Fibroblast of pulmonary artery (primary cell): ENCODE measurements around the gene BRMS1.

Experiments used
- DNase-seq: peaks from one replicate; pipeline ENCODE4 v3.0.0-alpha.2; 2010; ENCODE audit warnings: low read depth
- H3K4me3 ChIP-seq: replicated peaks from 2 replicates; pipeline ENCODE4 v1.5.1; 2011; ENCODE audit warnings: low read depth, mild to moderate bottlenecking, control low read depth, low read length, moderate library complexity
- TF ChIP-seq, protein P1 (sequence below): IDR thresholded peaks from 2 replicates; pipeline ENCODE4 v1.5.1; 2011; ENCODE audit warnings: mild to moderate bottlenecking, control low read depth, low read length, inconsistent platforms; ENCODE audit errors: missing control alignments

The BRMS1 gene

DNA sequence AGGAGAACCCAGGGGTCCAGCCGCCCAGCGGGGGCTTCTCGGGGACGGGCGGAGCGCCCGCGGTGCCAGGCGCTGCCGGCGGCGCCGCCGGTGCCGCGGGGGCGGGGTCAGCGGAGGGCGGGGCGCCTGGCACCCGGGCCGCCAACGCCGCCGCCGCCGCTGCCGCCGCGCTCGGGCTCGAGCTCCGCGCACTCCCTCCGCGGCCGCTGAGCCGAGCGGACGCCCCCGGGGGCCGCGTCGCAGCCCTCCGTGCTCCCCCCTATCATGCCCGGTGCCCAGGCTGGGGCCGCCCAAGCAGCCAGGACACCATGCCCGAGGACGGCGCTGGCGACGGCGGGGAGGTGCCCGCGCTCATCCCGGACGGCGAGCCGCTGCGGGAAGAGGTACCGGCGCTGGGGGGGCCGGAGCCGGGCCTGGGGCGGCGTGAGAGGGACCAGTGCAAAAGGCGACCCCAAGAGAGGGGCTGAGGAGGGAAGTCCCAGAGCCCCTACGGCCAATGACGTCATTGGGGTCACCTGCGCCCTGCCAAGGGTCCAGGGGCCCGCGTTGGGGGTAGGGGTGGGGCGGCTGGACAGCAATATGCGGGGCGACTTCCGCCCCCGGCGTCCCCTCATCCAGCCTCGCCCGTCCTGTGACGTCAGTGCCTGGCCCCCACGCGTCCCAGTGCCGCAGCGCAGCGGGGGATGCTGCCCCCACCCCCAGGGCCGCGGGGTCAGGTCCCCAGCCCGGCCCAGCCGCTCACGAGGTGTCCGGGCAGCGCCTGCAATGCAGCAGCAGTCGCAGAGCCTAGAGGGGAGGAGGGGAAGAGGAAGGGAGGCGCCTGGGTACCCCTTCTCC is 53.0 kb downstream of the BRMS1 start, which contains the start of gene TMEM151A:
Gene TMEM151A, plus strand, starts transcription at position 189 of the 837 bp plus-strand sequence. Its CDS starts 120 bp downstream, at position 309.
- no peak for DNase-seq
- TF ChIP-seq, protein P1, sequence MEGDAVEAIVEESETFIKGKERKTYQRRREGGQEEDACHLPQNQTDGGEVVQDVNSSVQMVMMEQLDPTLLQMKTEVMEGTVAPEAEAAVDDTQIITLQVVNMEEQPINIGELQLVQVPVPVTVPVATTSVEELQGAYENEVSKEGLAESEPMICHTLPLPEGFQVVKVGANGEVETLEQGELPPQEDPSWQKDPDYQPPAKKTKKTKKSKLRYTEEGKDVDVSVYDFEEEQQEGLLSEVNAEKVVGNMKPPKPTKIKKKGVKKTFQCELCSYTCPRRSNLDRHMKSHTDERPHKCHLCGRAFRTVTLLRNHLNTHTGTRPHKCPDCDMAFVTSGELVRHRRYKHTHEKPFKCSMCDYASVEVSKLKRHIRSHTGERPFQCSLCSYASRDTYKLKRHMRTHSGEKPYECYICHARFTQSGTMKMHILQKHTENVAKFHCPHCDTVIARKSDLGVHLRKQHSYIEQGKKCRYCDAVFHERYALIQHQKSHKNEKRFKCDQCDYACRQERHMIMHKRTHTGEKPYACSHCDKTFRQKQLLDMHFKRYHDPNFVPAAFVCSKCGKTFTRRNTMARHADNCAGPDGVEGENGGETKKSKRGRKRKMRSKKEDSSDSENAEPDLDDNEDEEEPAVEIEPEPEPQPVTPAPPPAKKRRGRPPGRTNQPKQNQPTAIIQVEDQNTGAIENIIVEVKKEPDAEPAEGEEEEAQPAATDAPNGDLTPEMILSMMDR: no peak
- H3K4me3 ChIP-seq: no peak within 1 kb of the TSS

DNA sequence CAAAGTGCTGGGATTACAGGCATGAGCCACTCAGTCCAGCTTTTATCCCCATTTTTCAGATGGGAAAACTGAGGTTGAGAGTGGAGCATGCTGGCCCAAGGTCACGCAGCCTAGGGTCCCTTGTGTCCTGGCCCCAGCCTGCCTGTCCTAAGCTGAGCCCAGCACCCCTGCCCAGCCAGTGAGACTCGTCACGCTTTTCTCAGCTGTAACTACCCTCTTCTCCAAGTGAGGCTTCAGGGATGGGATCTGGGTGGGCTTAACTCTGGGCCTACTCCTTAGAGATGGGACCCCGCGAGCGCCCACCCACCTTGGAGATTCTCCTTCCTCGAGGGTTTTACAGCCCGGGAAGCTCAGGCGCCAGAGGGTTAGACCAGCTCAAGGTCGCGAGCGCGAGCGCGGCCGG is 53.6 kb downstream of the BRMS1 start:
- TF ChIP-seq, protein P1: no peak
- no peak overlapping the region for H3K4me3 ChIP-seq
- no peak for DNase-seq

DNA sequence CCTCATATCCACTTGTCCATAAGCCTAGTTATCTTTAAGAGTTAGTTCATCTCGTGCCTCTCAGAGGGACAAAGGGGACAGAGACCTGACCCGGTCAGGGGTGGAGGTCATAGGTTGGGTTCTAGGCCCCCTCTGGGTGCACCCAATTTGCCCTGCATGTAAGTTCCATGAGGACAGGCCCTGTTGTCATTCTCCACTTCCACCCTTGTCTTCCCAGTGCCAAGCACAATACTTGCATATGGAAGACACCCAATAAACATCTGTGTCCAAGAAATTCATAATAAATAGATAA is 54.6 kb downstream of the BRMS1 start:
- no peak for DNase-seq
- TF ChIP-seq, protein P1: no peak
- H3K4me3 ChIP-seq: no peak overlapping the region

DNA sequence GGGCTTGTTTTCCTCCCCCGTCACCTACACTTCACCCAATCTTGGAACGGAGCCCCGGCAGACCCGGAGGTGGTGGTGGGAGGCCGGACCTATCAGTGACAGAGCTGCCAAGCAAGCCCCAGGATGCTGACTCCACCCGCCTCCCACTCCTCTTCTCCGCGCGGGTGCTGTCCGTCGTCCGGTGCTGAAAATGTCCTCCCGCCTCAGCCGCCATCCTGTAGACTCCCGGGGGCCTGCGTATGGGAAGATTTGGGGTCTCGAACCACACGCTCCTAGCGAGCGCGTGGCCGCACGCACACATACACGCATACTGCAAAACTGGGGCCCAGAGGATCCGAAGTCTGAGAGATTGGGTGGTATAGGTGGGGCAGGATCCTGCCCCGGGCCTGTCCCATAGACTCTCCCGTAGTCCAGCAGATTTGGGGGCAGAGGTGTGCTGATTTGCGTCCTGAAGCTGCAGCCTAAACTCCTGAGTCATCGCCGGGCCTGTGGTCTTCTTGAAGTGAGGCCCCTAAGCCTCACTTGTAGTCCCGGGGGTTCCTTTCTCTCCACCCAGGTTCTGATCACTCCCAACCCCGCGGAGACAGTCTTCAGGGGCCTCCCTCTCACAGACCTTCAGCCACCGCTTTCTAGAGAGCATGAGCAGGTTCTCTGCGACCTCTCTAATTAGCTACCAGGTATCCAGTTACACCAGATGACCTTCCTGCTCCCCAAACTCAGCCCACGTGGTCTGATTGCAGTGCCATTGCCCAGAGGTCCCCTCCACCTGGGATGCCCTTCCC is 55.2 kb downstream of the BRMS1 start:
- DNase-seq: no peak
- peak overlapping the region; percentile 91 for H3K4me3 ChIP-seq
- TF ChIP-seq, protein P1: no peak

DNA sequence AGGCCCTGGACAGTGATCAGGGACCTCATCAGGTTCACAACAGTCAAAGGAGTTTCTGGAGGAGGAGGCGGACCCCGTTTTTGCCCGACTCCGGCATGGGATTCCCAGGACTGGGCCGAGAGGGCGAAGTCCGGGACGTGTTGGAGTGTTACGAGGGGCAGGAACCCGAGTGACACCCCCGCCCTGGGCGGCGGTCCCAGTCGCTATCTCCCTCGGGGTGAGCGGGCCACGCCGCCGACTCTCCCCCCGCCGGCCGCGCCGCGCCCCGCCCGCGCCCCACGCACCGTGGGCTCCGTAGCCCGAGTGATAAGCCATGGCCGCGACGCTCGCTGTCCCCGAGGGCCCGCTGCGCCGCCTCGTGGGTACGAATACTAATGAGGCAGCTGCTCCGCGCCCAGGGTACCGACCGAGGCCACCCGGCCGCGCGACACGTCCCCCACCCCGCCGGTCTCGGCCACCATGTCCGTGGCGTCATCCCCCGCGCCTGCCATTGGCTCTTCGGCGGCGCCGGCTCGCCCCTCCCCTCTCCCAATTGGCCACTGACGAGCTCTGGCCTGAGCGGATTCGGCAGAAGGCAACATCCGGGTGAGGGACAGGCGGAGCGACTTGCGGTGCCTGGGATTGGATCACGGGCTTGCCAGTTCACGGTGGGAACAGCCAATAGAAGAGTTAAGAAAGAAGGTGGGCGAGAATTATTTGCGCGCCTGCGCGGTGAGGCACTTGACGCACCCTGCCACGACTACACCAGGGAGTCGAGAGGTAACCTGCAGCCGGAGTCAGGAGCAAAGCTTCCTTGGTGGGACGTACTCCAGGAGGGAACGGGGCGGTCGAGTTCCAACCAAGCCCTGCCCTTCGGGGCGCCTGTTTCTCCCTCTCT is 56.0 kb downstream of the BRMS1 start, which contains the start of gene YIF1A:
Gene YIF1A, minus strand, starts transcription at position 473 of the 877 bp plus-strand sequence. Its CDS starts 158 bp downstream, at position 315.
- H3K4me3 ChIP-seq: peak within 1 kb of the TSS; percentile 91
- DNase-seq: peak; percentile 100
- TF ChIP-seq, protein P1: no peak

DNA sequence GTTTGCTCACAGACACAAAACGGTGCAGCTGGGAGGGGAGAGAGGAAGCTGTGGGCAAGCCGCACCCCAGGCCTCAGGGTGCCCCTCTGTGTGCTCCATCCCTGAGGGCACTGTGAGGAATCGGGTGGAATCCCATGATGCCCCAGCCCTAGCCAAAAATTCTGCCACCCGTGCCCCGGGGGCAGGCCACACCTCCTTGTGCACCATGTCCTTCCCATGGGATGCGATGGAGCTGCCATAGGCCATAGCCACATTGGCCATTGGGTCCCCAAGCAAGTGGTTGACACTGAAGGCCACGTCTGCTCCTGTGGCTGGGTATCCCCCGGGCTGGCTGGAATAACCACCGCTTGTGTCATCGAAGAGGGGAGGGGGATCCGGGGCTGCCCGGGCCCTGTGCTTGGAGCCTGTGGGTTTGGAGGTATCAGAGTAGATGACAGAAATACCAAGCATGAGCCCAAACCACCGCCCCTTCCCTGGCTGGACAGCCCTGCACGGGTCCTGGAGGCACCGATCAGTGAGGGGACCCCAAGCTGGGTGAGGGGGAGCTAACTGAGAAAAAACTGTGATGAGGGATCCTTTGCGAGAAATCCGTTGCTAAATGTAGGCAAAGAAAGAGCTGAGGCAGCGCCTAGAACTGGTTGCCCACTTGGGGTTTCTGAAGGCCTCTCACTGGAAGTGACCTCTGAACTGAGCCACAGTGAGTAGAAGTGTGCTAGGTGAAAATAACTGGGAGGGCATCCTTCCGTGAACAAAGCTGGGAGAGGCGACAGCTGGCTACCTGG is 56.8 kb downstream of the BRMS1 start:
- no peak for DNase-seq
- H3K4me3 ChIP-seq: peak overlapping the region; percentile 91
- TF ChIP-seq, protein P1: no peak
